Activated T-helper 1 cell treated with Interleukin-2 at 50 U/mL for 16 hours (primary cell): ENCODE measurements around the gene VARS2.

Source experiments
- DNase-seq: peaks from one replicate; pipeline ENCODE4 v3.0.0-alpha.2; 2020; ENCODE audit warnings: low read depth

Gene VARS2

DNA sequence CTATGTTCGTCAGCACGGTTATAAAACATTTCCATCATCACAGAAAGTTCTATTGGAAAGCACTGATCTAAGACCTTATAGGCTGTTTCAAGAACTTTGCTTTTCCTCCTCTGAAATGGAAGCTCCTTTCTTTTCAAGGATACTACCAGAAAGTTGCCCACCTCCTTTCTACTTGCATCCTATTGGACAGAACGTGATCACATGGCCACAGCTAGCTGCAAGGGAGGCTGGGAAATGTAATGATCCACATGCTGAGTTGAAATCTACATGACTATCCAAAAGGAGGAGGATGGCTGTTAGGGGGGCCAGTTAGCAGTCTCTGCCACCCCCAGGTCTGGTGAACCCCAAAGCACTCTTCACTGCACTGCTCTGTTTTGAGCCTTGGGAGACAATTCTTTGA lies 14.6 kb downstream of the VARS2 start:
- DNase-seq: no peak

DNA sequence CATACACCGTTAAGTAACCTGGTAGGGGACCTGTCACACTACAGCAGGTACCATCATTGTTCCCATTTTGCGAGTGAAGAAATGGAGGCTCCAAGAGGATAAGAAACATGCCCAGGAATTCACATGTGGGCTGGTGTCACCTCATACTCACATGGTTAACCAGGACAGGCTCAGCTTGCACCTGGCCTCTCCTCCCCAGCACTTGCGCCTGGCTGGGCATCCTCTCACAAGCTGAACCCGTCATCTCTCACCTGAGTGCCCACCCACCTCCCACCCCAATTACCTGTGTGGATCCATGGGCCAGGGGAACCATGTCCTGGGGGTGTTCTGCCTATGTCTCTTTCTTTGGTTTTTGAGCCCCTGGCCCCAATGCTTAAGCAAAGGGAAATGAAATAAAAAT lies 16.5 kb downstream of the VARS2 start:
- DNase-seq: no peak

DNA sequence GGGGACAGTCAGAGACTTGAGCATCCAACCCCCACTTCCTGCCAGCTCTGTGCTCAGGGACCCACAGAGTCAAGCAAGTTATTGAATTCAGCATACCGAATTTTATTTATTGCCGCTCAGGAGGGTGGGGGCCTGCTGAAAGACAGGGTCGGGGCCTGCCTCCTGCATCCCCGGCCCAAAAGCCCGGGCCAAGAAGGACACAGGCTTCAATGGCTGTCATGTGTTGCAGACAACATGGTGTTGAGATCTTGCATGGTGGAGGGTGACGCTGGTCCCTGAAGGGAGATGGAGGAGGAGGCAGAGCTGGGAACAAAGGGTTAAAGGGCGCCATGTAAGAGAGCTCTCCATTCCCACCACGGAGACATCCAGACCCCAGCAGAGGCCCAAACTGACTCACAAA lies 17.2 kb downstream of the VARS2 start:
- no peak for DNase-seq

DNA sequence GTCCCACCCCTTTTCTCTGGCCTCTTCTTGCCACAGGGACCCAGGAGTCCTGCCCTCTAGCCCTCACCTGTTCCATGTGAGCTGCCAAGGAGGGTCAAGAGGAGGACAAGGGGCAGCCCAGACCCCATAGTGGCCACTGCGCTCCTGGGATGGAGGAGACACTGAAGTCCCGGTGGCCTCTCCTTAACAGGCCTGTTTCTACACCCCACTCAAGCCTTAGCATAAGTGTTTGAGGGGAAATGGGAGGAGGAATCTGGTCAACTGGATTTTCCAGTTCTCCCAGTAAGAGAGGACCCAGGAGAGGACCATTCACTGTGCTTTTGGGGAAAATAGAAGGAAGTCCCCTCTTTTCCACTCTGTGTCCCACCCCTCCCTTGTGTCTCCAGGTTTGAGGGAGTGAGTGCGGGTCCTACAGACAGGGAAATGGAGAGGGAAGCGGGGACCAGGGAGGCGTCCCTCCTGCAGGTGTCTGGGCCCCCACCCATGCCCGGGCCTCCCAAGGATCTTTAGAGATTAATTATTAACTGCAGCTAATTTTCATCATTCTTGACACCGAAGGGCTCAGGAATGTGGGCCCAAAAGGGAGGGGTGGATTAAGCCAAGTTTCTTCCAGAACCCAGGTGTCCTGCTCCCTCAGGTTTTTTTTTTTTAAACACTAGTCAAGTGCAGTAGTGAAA lies 18.1 kb downstream of the VARS2 start, which contains the start of gene SFTA2:
Gene SFTA2 (minus strand): TSS at position 202 of the 677 bp plus-strand sequence. CDS start 74 bp downstream, at position 128.
- no peak for DNase-seq

DNA sequence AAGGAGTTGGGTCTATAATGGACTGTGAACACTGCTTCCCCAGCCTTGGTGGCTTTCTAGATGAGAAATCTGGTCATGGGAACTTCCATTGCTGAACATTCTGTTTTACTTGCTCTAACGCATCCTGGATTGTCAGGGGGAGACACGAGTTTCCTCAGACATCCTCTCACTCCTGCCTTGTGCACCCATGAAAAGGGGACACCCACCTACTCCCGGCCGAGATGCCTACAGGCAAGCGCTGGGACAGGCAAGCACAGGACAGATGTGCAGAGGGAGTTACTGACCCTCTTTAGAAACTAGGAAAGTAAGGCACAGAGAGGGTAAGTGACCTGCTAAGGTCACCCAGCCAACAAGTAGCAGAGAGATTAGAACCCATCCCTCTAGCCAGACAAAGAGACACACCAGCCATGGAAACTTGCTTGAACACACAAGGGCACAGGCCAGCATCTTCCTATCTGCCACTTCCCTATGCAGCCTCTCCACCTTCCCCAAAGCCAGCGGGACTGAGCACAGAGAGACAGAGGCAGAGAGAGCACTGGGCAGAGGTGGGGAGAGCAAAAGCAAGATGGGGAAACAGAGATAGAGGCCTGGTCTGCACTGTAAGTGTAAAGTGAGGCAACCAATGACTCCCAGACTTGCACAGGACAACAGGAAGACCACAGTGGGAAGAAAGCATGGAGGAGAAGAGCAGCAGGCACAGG lies 18.8 kb downstream of the VARS2 start:
- DNase-seq: no peak

DNA sequence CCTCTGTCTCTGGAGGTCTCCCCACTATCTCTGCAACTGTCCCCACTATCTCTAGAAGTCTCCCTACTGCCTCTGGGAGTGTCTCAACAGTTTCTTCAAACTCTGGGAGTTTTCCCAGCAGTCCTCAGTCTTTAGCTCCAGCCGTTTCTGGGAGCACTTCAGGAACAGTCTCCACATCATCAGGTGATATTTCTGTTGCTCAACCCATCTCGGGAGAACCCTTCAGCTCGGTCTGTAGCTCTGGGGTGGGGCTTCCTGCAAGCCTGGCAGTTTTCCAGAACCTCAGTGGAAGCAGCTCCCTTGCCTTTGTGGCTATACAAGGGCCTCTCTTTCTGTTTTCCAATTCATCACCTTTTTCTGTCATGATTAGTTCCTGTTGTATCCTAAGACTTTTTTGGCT lies 21.0 kb downstream of the VARS2 start:
- no peak for DNase-seq

DNA sequence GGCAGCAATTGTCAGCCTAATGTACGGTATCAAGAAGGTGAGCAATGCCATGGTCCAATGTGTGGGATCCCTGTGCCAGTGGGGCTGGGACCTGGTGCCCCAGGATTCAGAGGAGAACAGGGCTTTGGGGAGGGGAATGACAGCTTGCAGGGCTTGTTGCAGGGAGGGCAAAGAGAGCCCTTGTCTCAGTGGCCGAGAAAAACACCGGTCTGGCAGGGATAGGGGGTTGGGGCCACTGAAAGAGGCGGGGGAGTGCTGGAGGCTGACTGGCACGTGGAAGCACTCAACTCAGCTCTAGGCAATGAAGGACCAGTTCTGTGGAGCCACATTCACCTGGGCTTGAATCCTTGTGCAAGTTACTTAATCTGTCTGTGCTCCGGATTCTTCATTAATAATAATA lies 23.2 kb downstream of the VARS2 start:
- DNase-seq: no peak

DNA sequence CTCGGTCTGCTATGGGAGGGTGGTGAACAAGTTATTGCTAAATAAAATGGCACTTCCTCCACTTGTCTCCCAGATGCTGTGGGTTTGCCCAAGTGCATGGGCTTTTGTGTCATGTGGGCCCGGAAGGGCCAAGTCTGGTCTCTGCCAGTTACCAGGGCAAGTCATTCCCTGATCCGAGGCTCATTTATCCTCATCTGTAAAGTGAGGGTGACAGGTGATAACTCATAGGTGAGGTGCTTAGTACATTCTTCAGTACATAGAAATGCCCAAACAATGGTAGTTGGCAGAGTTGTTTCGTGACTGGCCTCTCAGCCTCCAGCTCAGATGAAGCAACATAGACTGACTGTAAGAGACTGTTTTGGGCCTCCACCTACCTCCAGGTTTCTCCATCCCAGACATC lies 24.7 kb downstream of the VARS2 start:
- no peak for DNase-seq

DNA sequence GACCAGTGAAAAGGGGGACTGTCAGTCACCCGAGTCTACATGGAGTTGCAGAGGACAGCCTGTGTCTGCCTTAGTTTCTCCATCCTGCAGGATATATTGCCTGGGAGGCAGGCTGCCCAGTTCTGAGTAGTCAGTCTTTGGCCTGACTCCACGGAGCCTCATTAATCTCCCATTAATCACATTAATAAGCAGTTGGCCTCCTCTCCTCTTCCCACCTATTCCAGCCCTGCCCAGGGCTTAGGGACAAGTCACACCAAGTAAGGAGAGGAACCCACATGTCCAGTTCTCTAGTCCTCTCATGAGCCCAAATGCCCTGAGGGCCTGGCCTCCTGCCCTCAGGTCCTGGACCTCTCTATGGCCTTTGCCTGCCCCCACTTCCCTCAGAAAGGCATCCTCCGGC lies 25.4 kb downstream of the VARS2 start:
- DNase-seq: no peak

DNA sequence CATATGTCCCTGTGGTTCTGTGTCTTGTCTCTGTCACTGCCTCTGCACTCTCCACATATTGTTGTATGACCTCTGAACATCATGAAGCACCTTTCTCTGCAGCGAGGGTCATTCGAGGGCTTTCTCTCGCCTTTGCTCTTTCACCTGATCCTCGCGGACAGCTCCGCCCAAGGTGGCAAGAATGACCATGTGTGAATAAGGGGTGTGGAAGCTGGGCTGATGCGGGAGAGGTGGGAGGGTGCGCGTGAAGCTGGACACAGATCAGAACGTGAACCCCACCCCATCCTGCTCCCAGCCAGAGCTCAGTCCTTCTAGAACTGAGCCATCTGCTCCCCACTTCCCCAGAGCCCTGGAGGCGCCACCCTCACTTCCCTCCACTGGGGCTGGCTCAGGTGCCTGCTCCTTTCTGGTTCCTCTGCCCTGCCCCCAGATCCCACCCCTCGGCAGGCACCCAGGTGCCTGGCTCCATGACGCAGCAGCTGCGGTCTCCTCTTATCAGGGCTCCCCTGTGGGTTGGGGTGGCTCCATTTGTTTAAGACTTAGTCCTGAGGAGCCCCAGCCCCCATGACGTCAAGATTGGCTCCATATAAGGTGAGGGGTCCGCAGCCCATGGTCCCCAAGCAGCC lies 26.4 kb downstream of the VARS2 start, which contains the start of gene MUCL3:
Gene MUCL3 (plus strand): TSS at position 613 of the 626 bp plus-strand sequence. CDS start 27 bp downstream, outside the sequence.
- no peak for DNase-seq

DNA sequence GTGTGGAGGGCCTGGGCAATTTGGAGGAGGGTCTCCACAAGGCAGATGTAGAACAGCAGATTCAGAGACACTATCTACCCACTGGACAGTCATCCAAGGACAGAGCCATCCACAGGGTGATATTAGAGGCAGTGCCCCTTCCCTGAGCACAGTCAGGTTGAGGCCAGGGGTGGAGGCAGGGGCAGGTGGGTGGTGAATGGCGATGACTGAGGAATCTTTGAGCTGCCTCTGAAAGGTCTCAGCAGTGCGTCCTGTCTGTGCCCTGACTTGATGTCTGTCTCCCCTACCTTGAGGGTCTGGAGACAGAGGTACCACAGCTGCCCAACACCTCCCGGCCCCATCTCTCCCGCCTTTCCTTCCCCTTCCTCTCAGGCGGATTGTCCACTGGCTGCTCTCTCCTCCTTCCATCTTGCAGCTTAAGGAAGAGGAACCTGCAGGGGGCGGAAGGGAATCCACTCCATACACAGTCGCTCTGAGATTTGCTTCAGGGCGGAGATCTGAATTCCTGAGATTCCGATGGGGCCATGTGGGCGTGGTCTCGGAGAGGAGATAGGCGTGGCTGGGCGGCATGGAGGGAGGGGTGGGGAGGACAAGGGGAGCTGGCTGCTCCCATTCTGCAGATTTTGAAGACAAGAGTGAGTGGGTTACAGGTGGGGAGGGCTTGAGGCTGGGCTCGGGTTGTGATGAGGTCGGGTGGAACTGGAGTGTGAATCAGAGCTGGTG lies 28.5 kb downstream of the VARS2 start:
- no peak for DNase-seq

DNA sequence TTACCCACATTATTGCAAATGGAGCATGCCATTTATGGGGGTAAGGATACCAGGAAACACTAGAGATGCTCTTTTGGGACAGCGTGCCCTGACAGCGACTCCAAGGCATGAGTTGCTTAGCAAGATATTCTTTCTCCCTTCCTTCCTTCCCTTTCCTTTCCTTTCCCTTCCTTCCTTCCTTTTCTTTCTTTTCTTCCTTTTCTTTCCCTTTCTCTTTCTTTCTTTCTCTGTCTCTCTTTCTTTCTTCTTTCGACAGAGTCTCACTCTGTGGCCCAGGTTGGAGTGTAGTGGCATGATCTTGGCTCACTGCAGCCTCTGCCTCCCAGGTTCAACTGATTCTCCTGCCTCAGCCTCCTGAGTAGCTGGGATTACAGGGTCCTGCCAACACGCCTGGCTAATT lies 30.0 kb downstream of the VARS2 start:
- no peak for DNase-seq

DNA sequence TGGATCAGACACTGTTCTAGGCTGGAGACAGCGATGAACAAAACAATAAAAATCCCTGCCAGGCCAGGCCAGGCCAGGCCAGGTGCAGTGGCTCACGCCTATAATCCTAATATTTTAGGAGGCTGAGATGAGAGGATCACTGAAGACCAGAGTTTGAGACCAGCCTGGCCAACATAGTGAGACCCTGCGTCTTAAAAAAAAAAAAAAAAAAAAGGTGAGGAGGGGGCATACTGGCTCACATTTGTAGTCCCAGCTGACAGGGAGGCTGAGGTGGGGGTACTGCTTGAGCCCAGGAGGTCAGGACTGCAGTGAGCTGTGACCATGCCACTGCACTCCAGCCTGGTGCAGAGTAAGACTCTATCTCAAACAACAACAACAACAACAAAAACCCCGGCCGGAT lies 31.2 kb downstream of the VARS2 start:
- DNase-seq: no peak

DNA sequence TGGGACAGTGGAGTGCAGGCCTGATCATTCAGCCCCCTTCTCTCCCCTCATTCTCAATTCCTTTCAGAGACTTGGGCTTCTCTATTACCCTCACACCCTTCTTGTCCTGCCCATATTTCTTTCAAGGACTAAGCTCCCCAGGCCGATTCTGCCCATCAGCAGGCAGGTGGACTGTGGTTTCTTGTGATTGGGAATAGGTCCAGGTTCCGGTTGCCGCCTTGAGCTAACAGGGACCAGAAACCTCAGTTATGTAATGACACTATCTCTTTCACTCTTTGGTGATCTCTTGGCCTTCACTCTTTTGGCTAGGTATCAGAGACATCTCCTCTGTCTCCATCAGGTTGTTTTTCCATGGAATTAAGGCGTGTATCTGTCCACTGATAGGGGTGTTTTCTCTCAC lies 33.2 kb downstream of the VARS2 start:
- DNase-seq: no peak

DNA sequence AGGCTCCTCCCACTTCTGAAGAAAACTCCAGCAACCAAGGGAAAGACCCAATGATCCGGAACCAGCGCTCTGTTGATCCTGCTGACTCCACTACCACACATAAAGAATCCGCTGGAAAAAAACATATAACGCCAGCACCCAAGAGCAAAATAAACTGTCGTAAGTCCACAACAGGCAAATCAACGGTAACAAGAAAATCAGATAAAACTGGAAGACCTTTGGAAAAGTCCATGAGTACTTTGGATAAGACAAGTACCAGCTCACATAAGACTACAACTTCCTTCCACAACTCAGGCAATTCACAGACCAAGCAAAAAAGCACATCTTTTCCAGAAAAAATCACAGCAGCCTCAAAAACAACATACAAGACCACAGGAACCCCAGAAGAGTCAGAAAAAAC lies 34.8 kb downstream of the VARS2 start:
- DNase-seq: no peak

DNA sequence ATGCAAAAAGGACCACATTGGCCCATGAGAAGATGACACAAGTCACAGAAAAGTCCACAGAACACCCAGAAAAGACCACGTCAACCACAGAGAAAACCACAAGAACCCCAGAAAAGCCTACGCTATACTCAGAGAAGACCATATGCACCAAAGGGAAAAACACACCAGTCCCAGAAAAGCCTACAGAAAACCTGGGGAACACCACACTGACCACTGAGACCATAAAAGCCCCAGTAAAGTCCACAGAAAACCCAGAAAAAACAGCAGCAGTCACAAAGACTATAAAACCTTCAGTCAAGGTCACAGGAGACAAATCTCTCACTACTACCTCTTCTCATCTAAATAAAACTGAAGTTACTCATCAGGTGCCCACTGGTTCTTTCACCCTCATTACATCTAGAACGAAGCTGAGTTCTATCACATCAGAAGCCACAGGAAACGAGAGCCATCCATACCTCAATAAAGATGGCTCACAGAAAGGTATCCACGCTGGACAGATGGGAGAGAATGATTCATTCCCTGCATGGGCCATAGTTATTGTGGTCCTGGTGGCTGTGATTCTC lies 38.0 kb downstream of the VARS2 start:
- DNase-seq: no peak

DNA sequence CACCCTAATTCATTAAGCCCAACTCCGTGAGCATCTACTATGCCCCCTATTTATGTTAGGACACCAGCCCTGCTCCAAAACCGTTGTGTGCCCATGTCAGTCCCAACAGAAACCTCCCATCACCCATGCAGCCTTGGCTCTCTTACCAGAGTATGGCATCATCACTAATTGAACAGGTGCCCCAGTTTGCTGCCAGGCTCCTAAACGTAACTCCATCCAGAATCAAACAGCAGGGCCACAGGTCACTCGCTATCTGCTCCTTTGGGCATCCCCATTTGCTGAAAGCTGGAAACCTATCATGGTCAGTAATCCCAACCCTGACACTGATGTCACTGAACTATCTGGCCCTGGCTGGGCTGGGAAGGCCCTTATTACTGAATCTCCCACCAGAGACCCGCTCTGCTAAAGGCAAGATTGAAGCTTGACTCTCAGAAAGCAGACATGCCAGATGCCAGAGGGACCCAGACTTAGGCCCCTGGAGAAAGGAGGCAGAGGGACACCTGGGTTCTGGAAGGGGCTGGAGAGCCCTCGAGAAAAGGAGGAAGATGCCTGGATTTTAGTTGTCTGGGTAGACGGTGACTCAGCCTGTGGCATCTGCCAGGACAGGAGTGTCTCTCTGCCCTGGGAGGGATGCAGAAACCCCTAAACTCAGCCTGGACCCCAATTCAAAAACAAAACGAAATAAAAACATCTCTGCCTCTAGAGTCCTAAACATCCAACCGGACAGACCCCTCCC lies 40.8 kb downstream of the VARS2 start:
- no peak for DNase-seq

DNA sequence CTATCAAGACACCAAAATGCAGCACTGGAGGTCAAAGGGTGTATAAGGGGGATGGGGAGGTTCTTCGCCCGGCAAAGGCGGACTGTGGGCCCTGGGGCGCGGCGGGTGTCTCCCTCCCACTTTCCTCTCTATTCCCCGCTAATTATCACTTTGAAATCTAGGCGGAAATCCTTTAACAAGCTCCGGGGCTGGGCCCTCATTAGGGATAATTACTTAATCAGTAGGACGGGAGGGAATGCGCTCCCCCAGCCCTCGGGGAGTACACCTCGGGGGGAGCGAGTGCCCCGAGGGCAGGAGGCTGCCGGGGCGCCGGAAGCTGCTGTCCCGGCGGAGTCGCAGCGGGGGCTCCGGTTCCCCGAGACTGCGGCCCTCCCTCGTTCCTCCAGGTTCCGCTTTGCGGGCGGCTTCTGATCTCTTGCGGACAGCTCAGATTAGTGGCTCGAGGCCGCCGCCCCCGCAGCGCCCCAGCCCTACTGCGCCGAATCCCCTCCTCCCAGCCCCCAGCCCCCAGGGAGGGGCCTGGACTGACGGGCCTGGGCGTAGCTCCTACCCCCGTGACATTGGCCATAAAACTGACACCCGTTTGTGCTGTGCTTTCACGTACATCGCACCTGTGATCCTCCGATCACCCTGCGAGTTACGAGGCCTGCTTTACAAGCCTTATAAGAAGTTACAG lies 41.5 kb downstream of the VARS2 start:
- DNase-seq: peak; percentile 61

DNA sequence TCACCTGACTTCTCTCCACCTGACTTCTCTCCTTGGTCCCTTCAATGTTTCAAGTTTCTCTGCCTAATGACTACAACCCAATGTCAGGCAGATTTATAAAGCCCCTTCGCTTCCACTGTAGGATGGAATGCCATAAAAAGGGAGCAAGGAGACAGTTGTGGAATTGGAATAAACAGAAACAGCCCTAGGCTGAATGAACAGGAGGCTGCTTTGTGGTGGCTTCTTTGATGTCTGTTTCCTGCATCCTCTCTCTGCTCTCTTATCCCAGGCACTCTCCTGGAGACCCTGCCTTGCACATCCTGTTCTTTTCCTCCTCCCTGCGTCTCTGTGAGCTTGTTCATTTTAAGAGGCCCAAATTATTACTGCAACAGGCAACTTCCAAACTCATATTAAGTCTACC lies 43.7 kb downstream of the VARS2 start:
- DNase-seq: no peak

DNA sequence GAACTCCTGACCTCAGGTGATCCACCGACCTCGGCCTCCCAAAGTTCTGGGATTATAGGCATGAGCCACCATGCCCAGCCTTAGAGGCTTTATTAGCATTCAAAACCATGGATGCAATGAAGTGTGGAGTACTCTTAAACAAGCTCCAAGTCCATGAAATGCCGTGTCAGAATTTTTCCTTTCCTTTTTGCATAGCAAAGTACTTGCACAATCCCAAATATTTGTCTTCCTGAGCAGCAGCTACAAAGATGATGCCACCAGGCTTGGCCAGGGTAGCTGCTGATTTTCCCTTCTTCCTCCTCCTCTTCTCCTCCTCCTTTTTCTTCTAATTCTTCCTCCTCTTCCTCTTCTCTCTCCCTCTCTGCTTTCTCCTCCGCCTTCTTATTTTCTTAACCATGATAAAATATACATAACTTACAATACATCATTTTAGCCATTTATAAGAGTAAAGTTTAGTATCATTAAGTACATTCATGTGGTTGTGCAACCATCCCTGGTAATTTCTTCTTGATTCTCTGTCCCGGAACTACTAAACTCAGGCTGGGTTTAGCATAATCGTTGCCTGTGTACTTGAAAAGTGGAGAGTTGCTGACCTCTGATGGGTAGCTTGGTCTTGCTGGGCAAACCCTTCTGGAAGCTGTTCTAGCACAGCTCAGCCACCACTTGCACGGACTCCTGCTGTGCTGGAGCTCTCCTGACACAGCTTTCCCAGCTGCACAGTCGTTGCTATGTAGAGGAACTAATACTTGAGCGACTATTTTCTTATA lies 47.1 kb downstream of the VARS2 start:
- no peak for DNase-seq
